Adipose tissue (tissue), 3 donors: ENCODE data around the gene RAB3A. TPM values are rescaled to one million over a fixed set of nuclear protein-coding genes. Genes with fewer than 3 reads are reported as not detected.

Experiments
- H3K27ac ChIP-seq: one replicate; pipeline ENCODE4 v1.5.1; 2013; ENCODE audit warnings: low read depth, low read length
- WGBS, 3 donors: extraction: QIAGEN DNeasy Blood & Tissue Kit; methylation state at CpG; one replicate each; pipeline ENCODE4 v1.1.7; 2013; 5-methylcytosine and 5-hydroxymethylcytosine counted together
- polyA plus RNA-seq, 3 donors: library from polyadenylated mRNA; stranded (reverse); fragments of 200-250 nt; gene quantifications; one replicate each; pipeline ENCODE4 v1.2.3, GENCODE V29; 2013
- donor health status: healthy with polysubstance abuse.
- donor health status: Bipolar disorder and iron deficiency.
- donor health status: healthy.

RAB3A gene
- polyA plus RNA-seq, 3 donors: 1.00 to 5.2 (median 1.5) TPM

DNA sequence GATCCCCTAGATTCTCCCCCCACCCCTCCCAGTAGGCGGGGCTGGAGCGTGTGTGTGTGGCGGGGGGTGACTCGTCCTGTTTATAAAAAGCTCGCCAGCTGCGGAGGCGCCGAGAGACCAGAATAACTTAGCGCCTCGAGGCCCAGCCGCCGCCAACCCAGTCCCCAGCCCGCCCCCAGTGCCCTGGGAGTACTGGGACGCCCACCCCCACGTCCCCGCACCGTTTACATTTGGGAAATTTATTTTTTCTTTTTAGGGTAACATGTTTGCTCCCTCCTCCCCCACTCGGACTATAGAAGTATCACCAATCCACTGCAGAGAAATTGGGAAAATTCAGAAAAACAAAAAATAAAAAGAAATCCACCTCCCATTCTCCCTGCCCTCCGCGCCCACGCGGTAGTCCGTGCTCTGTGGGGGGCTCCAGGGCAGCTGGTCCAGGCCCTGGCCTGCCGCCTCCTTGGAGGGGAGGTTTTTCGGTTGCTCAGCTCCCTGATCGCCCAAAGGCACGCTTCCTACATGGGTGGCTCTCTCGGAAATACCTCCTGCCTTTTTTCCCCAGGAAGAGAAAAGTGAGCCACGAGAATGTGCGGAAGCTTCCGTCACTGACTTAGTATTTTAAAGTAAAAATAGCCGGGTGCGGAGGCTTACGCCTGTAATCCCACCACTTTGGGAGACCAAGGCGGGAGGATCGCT is 1.5 kb upstream of the RAB3A start:
- H3K27ac ChIP-seq: no peak overlapping the region
- WGBS, 3 donors: 19 to 35% (median 19%) methylated on average over 35 to 36 of the region's 36 CpGs

DNA sequence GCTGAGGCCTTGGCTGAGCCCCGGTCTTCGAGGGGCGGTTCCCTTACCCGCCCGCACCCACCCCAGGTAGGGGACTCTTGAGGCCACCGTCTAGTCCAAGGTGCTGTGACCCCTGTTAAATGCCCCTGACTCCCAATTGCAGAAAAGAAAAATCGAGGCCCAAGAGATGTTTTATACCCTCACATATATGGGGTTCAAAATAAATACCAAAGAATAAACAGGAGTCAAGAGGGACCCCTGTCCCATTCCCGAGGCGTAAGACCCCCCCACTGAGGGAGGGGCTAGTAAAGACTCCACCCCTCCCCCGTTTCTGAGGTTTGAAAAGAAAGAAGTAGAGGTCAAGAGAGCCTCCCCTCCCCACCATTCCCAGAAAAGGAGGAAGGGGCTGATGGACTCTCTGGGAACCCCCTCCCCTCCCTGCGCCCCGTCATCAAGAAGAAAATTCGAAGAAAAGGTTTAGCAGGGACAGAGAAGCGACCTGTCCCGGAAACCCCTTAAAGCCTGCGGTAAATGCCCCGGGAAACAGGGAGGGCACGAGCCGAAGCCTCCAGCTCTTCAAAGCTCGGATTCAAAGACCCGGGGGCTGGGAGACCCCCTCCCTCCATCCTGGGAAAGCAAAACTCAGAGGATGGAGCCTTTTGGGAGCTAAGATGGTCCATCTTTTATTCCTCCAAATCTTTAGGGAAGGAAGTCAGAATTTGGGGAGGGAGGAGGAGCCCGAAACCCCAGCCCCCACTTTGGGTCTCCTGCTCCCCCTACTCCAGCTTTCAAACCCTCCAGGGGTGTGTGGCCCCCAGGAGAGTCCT is 755 bp upstream of the RAB3A start:
- 0 to 1% (median 0%) methylated on average over 22 of the region's 22 CpGs for WGBS, 3 donors
- H3K27ac ChIP-seq: peak overlapping the region; percentile 65

DNA sequence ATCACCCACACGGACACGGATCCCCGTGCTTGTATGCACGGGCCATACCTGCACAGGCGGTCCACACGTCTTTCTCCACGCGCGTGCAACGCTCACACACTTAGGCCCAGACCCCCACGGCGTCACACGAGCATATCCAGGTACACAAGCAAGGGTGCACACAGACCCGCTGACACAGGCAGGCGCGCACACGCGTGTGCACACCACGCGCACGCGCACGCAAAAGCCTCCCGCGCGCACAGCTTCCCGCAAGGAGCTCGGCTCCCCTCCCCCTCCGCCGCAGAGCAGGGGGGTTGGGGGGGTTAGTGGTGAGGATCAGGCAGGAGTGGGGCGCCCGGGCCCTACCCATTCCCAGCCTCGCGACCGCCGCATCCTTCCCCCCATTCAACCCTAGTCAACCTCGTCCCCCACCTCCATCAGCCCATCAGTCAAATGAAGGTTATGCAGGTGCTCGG is 407 bp downstream of the RAB3A start:
- no peak overlapping the region for H3K27ac ChIP-seq
- WGBS, 3 donors: 0 to 2% (median 1%) methylated on average over 32 to 38 of the region's 38 CpGs

DNA sequence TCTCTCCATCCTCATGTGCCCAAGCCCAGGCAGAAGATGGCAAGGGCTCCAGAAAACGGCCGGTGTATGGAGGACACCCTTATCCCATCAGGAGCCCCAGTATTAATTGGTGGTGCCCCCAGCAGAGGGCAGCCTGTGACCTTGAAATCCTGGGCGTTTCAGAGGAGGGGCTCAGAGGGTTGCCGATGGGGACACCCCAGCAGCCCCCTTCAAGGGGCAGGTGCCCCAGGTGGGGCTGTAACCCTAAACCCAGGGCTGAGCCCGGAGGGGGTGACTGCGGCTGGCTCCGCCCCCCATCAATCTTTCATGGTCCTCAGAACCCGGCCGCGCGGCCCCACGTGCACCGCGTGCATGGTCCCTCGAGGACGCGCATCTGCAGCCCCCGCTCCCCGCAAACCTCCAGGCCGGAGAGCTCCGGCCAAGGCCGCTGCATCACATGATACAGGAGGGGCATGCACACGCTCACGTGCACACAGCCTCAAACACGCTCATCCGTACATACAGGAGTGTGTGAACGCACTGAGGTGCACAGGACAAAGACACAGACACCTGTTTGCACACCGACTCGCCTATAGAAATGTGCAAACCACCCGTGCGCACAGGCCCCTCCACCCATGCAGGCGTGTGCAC is 949 bp downstream of the RAB3A start:
- WGBS, 3 donors: 7 to 9% (median 8%) methylated on average over 32 of the region's 32 CpGs
- no peak overlapping the region for H3K27ac ChIP-seq

DNA sequence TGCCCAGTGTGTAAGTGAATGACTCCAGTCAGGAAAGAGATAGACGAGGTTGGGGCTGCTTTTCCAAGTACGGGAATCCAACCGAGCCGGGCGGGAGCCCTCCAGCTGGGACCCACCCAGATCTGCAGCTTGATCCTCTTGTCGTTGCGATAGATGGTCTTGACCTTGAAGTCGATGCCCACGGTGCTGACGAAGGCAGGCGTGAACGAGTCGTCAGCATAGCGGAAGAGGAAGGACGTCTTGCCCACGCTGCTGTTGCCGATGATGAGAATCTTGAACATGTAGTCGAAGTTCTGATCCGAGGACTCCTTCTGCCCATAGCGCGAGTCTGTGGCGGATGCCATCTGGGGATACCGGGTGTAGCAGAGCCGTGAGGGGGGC is 1.5 kb downstream of the RAB3A start:
- no peak overlapping the region for H3K27ac ChIP-seq
- 76 to 79% (median 78%) methylated on average over 24 of the region's 24 CpGs for WGBS, 3 donors

DNA sequence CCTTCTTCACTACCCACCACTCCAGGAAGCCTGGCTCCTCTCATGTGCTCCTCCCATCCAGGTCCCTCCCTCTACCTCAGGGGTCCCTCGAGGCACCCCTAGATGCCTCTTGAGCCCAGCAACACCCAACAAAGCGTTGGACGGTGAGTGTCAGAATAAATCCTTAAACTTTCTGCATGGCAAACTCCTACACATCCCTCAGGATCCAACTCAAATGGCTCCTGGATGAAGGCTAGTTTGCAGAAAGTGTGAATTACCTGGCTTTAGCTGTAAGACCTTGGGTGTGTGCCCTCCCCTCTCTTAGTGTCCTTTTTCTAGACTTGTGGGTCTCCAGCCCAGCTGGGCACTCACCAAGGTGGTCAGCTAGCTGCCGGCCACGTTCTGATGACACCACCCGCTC is 5.5 kb downstream of the RAB3A start:
- 90 to 96% (median 92%) methylated on average over 6 of the region's 6 CpGs for WGBS, 3 donors

DNA sequence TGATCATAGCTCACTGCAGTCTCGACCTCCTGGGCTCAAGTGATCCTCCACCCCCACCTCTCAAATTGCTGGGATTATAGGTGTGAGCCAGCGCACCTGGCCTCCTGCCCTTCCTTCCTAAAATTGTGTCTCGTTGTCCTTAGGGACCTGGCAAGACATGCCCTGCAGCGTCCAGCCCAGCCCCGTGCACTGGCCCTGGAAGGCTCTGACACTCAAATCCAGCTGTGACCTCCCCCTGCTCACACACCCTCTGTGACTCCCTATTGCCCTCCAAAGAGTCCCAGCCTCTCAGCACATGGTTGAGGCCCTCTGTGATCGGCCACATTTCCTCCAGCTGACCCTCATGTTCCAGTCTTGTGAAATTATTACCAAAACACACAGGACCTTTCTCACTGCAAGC is 5.9 kb downstream of the RAB3A start:
- no peak overlapping the region for H3K27ac ChIP-seq
- 67 to 72% (median 68%) methylated on average over 6 of the region's 6 CpGs for WGBS, 3 donors

More for the DNA sequence above, 5.5 kb downstream of the RAB3A start:
- no peak overlapping the region for H3K27ac ChIP-seq

DNA sequence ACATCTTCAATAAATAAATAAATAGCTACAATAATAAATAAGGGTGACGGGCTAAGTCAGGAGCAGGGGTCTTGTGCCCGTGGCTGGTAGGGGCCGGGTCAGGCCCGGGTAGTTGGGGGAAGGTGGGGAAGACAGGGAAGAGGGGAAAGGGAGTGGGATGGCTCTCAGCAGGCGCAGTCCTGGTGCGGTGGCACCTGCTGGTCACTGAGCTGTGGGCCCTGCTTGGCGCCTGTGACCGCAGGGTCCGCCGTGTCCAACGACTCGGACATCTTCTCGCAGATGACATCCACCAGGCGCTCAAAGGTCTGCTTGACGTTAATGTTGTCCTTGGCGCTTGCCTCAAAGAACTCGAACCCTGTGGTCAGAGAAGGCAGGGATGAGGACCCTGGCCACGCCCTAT is 6.5 kb downstream of the RAB3A start:
- no peak overlapping the region for H3K27ac ChIP-seq
- 91 to 94% (median 91%) methylated on average over 18 of the region's 18 CpGs for WGBS, 3 donors

DNA sequence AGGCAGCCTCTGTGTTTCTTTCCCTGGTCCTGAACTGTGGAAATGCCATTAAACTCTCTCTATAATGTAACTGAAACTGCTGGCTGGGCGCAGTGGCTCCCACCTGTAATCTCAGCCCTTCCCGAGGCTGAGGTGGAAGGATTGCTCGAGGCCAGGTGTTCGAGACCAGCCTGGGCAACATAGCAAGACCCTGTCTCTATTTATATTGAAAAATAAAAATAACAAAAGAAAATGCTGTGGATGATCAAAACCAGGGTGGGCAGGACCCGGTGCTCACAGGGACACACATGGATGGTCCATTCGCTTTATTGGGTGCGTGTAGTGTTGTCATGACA is 7.4 kb downstream of the RAB3A start:
- H3K27ac ChIP-seq: no peak overlapping the region

DNA sequence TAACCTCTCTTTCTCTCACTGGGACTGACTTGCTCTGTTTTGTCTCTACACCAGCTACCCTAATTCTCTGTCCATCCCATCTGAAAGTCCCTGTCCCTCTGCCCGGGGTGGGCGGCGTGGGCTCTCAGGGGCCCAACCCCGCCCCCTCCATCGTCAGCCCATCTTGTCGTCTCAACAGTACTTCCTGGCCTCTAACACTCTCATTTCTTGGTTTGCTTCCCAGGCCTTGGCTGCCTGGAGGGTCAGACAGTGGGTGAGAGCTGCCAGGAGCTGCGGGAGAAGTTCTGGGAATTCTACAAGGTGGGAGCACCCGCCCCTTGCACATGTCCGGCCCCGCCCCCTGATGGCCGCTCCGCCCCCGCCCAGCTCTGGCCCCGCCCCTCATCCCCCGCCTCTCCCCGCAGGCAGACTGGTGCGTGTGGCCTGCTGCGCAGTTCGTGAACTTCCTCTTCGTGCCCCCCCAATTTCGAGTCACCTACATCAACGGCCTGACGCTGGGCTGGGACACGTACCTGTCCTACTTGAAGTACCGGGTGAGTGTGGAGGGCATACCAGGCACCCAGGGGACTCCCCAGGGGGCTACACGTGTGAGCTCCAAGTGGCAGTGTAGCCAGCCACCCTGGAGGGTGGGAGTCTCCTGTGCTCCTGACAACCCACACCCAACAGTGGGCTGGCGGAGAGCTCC is 9.1 kb downstream of the RAB3A start:
- no peak overlapping the region for H3K27ac ChIP-seq
- 27 to 29% (median 28%) methylated on average over 26 to 27 of the region's 27 CpGs for WGBS, 3 donors

More for the DNA sequence above, 7.4 kb downstream of the RAB3A start:
- WGBS, 3 donors: 84 to 91% (median 85%) methylated on average over 7 of the region's 7 CpGs

DNA sequence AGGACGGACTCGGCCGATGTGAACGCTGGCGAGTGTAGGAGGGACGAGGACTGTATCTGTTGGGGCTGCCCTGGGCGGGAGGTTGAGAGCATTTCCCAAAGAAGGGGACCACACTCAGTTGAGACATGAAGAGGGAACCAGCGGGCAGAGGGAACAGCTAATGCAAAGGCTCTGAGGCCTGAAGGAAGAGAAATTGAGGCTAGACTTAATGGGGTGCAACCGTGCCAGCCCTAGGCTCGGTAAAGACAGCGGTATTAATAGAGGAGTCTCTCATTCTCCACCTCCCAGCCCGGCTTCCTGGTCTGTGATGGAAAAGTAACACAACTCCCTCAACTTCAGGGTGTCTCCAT is 9.7 kb downstream of the RAB3A start:
- H3K27ac ChIP-seq: no peak overlapping the region
- WGBS, 3 donors: 43 to 54% (median 52%) methylated on average over 12 of the region's 12 CpGs

DNA sequence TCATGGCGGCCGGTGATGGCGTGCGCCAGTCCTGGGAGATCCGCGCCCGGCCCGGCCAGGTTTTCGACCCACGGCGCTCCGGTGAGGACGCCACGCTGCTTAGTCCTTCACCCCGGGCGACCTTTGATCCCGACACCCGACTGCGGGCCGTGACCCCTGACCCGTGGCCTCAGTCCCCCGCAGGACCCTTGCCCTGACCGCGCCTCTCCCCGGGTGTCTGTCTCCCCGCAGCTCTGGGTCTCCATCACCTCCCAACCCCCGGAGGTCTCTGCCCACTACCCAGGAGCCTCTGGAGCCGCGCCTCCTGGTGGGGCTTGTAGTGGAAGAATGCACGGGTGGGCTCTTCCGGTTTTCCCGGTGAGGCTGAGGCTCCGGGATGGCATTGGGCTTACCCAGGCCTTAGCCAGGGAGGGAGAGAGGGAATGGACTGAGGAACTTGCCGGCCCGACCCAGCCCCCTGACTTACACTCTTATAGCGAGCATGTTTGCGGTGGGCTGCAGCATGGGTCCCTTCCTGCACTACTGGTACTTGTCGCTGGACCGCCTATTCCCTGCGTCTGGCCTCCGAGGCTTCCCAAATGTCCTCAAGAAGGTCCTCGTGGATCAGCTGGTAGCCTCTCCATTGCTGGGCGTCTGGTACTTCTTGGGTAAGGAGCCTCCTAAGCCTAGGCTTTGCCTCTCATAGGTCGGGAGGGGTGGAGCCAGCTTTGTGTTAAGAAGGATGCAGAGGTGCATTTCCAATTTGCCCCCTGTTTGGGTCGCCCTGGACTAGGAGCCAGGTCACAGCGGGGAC is 10.3 kb downstream of the RAB3A start:
- WGBS, 3 donors: 2 to 4% (median 4%) methylated on average over 42 to 46 of the region's 46 CpGs
- peak overlapping the region; percentile 45 for H3K27ac ChIP-seq

DNA sequence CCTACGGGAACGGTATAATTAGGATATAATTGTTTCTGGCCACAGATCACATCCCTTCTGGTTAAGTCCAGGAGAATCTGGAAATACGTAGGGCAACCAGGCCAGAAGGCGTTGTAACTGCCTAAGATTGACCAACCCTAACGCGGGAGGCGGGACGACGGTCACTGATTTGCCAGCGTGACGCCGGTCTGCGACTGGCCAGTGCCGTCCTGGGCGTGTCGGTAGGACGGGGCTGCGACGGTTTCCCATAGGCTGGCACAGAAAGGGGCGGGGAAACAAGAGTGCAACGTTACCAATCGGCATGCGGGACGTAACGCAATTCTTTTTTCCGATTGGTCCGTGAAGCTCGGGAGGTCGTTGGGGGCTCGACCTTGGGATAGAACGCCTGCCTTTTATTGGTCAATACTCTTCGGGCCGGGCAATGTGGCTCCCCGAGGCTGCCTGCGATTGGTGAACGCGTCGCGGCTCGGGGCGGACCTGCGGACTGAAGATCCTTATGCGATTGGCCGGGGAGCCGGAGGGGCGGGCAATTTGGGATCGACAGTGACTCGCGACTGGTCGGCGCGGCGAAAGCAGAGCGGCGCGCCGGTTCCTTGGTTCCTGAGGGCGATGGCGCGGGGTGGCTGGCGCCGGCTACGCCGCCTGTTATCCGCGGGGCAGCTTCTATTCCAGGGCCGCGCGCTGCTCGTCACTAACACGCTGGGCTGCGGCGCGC is 11.0 kb downstream of the RAB3A start, which contains the start of gene MPV17L2:
Gene MPV17L2 (plus strand): TSS at position 546 of the 715 bp plus-strand sequence. CDS start 64 bp downstream, at position 610.
- peak within 1 kb of the TSS; percentile 78 for H3K27ac ChIP-seq
- 0% methylated on average over 69 to 74 of the region's 74 CpGs for WGBS, 3 donors

DNA sequence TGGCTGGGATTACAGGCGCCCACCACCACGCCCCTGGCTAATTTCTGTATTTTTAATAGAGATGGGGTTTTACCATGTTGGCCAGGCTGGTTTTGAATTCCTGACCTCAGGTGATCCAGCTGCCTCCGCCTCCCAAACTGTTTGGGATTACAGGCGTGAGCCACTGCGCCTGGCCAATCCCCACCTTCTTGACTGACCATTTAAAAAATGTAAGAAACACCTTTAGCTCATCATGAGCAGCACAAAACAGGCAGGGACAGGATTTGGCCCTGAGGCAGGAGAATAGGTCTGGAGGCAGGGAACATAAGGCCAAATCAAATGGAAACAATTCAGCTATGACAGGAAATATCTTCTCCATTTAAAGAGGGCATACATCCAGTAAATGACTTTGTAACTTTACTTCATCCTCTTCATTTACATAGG is 12.2 kb downstream of the RAB3A start:
- WGBS, 3 donors: 60 to 80% (median 72%) methylated on average over 5 of the region's 5 CpGs
- H3K27ac ChIP-seq: no peak overlapping the region

DNA sequence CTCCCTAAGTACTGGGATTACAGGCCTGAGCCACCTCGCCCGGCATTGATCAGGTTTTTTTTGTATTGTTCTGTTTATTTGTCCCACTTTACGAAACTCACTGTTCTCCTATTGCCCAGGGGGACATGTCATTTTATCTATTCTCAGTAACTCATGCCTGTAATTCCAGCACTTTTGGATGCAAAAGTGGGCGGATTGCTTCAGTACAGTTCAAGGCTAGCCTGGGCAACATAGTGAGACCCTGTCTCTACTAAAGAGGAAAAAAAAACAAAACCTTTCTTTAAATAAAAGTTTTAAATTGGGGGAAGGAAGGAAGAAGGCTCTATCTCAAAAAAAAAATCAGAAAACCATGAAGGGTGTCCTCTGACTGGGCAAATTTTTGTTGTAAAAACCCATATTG is 13.6 kb downstream of the RAB3A start:
- 91 to 96% (median 93%) methylated on average over 4 of the region's 4 CpGs for WGBS, 3 donors
- no peak overlapping the region for H3K27ac ChIP-seq

DNA sequence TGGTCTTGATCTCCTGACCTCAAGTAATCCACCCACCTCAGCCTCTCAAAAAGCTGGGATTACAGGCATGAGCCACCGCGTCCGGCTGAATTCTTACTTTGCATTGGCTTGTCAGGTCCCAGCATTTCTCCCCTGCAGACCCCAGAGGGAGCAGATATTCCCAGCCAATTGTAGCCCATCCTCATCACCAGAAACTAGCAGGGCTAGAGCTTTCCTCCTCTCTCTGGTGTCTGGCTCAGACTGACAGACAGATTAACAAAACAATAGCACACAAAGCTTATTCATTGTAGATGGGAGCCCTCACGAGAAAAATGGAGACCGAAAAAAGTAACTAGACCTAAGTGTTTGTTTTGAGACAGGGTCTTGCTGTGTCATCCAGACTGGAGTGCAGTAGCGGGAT is 18.3 kb downstream of the RAB3A start:
- 69 to 73% (median 71%) methylated on average over 6 of the region's 6 CpGs for WGBS, 3 donors
- no peak overlapping the region for H3K27ac ChIP-seq

DNA sequence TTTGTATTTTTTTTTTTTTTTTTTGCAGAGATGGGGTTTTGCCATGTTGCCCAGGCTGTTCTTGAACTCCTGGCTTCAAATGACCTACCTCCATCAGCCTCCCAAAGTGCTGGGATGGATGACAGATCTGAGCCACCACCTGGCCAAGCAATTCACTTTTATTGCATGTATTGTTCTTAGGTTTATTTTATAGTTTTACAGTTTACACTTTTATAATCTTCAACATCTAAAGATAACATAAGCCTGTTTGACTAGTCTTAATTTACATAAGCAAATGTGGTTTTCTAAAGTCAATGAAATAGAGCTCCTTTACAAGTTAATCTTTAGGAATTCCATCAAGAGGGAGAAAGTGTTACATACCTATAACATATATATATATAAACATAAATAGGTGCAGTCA is 20.3 kb downstream of the RAB3A start:
- no peak overlapping the region for H3K27ac ChIP-seq

DNA sequence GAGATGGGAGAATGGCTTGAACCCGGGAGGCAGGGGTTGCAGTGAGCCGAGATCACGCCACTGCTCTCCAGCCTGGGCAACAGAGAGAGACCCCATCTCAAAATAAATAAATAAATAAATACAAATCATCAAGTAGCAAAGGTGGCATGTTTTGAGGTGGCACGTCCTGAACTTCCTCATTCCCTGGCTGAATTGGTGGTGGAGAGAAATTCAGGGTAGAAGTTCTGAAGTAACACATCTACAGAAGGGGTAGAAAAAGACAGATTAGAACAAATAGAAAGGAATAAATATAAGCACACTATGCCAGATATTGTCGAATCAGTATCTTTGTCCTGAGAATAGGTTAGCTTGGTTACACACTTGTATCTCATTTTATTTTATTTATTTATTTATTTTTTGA is 23.9 kb downstream of the RAB3A start:
- H3K27ac ChIP-seq: no peak overlapping the region
- 82 to 88% (median 86%) methylated on average over 5 of the region's 5 CpGs for WGBS, 3 donors
